ENCODE measurements around the gene NOTCH1.

Gene NOTCH1

GRCh38 chr9:136535070-136535469, 10.8 kb downstream of the NOTCH1 start:
- TF ChIP-seq, protein P1, sequence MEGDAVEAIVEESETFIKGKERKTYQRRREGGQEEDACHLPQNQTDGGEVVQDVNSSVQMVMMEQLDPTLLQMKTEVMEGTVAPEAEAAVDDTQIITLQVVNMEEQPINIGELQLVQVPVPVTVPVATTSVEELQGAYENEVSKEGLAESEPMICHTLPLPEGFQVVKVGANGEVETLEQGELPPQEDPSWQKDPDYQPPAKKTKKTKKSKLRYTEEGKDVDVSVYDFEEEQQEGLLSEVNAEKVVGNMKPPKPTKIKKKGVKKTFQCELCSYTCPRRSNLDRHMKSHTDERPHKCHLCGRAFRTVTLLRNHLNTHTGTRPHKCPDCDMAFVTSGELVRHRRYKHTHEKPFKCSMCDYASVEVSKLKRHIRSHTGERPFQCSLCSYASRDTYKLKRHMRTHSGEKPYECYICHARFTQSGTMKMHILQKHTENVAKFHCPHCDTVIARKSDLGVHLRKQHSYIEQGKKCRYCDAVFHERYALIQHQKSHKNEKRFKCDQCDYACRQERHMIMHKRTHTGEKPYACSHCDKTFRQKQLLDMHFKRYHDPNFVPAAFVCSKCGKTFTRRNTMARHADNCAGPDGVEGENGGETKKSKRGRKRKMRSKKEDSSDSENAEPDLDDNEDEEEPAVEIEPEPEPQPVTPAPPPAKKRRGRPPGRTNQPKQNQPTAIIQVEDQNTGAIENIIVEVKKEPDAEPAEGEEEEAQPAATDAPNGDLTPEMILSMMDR (conservative IDR thresholded peaks at IDR 0.05): no peak
- H3K27ac ChIP-seq: no peak overlapping the region

GRCh38 chr9:136534366-136534765, 11.5 kb downstream of the NOTCH1 start:
- no peak overlapping the region for H3K27ac ChIP-seq
- TF ChIP-seq, protein P1 (conservative IDR thresholded peaks at IDR 0.05): no peak

- H3K27ac ChIP-seq: no peak overlapping the region
- TF ChIP-seq, protein P1 (conservative IDR thresholded peaks at IDR 0.05): no peak
Measured at GRCh38 chr9:136533775-136534157, 12.1 kb downstream of the NOTCH1 start.

DNA sequence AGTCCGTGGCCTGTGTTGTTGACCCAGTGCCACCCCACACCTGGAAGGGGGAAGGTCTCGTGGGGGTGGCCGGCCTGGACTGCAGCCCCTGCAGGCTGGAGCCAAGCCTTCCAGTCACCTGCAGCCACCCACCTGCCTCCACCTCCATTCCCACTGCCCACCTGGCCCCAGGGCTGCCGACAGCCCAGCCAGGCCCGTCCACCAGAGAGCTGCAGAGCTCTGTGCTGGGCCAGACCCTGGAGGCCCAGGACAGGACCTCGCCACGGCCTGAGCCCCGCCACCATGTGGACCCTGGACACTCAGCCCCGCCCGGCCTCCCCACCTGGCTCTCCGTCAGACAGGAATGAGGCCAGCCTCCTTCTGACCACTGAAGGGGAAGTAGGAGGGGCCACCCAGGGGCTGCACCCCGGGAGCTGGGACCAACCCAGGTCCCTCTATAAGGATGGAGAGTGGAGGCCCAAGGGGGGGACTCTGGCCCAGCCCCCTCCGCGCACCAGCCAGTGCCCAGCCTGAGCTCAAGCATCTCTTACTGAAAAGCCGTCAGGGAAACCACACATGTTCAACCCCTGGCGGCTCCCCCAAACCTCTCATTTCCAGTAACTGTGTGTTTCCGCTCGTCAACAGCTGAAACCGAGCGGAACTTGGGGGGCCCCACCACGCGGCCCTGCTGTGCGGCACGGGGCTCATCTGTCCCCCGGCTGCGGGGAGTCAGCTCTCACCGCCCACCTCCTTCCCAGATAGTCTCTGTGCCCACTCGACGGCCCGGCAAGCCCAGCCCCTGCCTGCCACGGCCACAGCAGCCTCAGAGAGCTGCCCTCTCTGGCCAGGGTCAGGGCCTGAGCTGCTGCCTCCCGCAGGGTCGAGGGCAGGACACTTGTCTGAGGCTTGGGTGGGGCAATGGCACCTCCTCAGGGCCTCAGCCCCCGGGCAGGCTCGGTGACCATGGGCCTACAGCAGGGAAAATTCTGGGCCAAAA, 12.8 kb downstream of the NOTCH1 start:
- TF ChIP-seq, protein P1 (conservative IDR thresholded peaks at IDR 0.05): no peak
- H3K27ac ChIP-seq: no peak overlapping the region

- H3K27ac ChIP-seq: no peak overlapping the region
- TF ChIP-seq, protein P1 (conservative IDR thresholded peaks at IDR 0.05): no peak
Measured at GRCh38 chr9:136531904-136532798, 13.7 kb downstream of the NOTCH1 start.

DNA sequence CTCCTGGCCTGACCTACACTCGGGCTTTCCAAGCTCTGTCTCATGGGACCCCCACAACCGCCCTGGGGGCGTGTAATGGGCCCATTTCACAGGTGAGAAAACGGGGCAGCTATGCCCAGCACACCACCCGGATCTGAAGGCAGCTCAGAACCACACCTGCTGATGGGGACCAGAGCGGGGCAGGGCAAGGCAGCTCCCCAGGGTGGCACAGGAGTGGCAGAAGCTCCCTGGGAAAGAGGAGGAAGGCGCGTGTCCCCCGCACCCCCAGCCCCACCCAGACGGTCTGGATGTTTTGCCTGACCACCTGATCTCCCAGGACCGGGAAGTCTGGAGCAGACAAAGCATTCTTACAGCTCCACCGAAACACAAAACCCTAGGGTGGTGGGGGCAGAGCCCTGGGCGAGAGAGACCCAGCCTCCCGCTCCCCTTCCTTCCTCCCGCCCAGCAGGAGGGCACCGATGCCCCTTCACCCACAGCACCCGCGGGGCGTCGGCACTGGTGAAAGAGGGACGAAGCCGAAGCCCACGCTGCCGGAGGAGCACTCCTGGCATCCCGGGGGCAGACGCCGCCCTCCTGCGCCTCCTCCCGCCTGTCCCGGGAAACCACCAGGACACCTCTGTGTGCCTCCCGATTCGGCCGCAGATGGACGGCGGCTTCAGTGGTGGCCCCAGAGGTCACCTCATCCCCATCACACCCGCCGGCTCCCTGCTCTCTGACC, 14.5 kb downstream of the NOTCH1 start:
- TF ChIP-seq, protein P1 (conservative IDR thresholded peaks at IDR 0.05): no peak
- H3K27ac ChIP-seq: no peak overlapping the region

Data from VCaP (cell line).